HepG2 (cell line): Measurements from ENCODE around the gene ARHGAP45. TPM values are rescaled to one million over a fixed set of nuclear protein-coding genes. Genes with fewer than 3 reads are reported as not detected.

Experiments
- ASH2L ChIP-seq: fragments of 300-600, 200-600 bp; sonication (generic); IDR thresholded peaks from 2 replicates; pipeline ENCODE4 v1.7.0; 2017; ENCODE audit warnings: low read depth, mild to moderate bottlenecking, moderate library complexity, mixed read lengths, low read length; ENCODE audit not compliant: insufficient read length
- BHLHE40 ChIP-seq: IDR thresholded peaks from 2 replicates; pipeline ENCODE4 v1.6.1; 2011; ENCODE audit warnings: low read length, improper control_type of control experiment
- EP300 ChIP-seq, 3 experiments: sonication (generic) in 1 of 3; formaldehyde crosslinking in 1 of 3; IDR thresholded peaks; 2 replicates each; pipeline versions ENCODE4 v1.5.1 to v1.6.1; 2011 to 2020; ENCODE audit warnings: low read depth in 2 of 3, low read length in 2 of 3, borderline replicate concordance in 1 of 3, improper control_type of control experiment in 1 of 3, mild to moderate bottlenecking in 1 of 3, missing genetic modification reagents in 1 of 3, moderate library complexity in 1 of 3
- PATZ1 ChIP-seq: sonication (generic); formaldehyde crosslinking; IDR thresholded peaks from 2 replicates; pipeline ENCODE4 v1.4.0; 2020; ENCODE audit warnings: missing genetic modification reagents
- POLR2A ChIP-seq, 2 experiments: IDR thresholded peaks; 2 replicates each; pipeline ENCODE4 v1.6.1; 2011; ENCODE audit warnings: low read depth in 2 of 2, low read length in 2 of 2, mild to moderate bottlenecking in 1 of 2, moderate library complexity in 1 of 2; ENCODE audit not compliant: insufficient read depth in 1 of 2
- PRPF4 ChIP-seq: fragments of 200-400 bp; formaldehyde crosslinking; IDR thresholded peaks from 2 replicates; pipeline ENCODE4 v1.6.1; 2016; ENCODE audit warnings: low read length, low read depth; ENCODE audit not compliant: poor library complexity, severe bottlenecking
- RFX3 ChIP-seq: IDR thresholded peaks from 2 replicates; pipeline ENCODE4 v1.6.1; 2016; ENCODE audit warnings: missing biosample characterization, missing genetic modification reagents
- STAG1 ChIP-seq: sonication (generic); formaldehyde crosslinking; IDR thresholded peaks from 2 replicates; pipeline ENCODE4 v1.4.0; 2020; ENCODE audit warnings: missing genetic modification reagents
- ZNF180 ChIP-seq: sonication (generic); formaldehyde crosslinking; IDR thresholded peaks from 2 replicates; pipeline ENCODE4 v1.4.0; 2020; ENCODE audit warnings: low read depth, missing genetic modification reagents, borderline replicate concordance
- ZNF557 ChIP-seq: sonication (generic); formaldehyde crosslinking; IDR thresholded peaks from 2 replicates; pipeline ENCODE4 v1.4.0; 2020; ENCODE audit warnings: missing genetic modification reagents
- ZNF775 ChIP-seq: sonication (generic); formaldehyde crosslinking; IDR thresholded peaks from 2 replicates; pipeline ENCODE4 v1.4.0; 2020; ENCODE audit warnings: missing genetic modification reagents, mild to moderate bottlenecking, moderate library complexity, borderline replicate concordance
- ZNF879 ChIP-seq: sonication (generic); formaldehyde crosslinking; IDR thresholded peaks from 2 replicates; pipeline ENCODE4 v1.8.1; 2023; ENCODE audit warnings: missing genetic modification reagents
- polyA plus RNA-seq, 8 experiments: library from polyadenylated mRNA; depleted of rRNA in 3 of 8; stranded (reverse) in 7 of 8; unstranded in 1 of 8; fragments of >200 nt; fragmentation: Illumina TruSeq in 4 of 8; extraction: Trizol in 4 of 8; gene quantifications; 2 replicates each; pipeline versions ENCODE4 v1.2.1 to v1.2.3, GENCODE V29; 2011 to 2016; ENCODE audit warnings: low read depth in 4 of 8, missing spikeins in 1 of 8, mixed read lengths in 1 of 8; ENCODE audit not compliant: insufficient read depth in 1 of 8
- total RNA-seq, 5 experiments: library from RNA; depleted of rRNA; stranded (reverse); fragments of >200 nt; fragmentation: Illumina TruSeq; extraction: Trizol; gene quantifications; 2 replicates each; pipeline ENCODE4 v1.2.3, GENCODE V29; 2016; ENCODE audit warnings: low read depth in 1 of 5
- TF ChIP-seq, protein P1 (sequence below): sonication (generic); formaldehyde crosslinking; IDR thresholded peaks from 2 replicates; pipeline ENCODE4 v1.5.0; 2020; ENCODE audit warnings: missing genetic modification reagents
- TF ChIP-seq, protein P2 (sequence below): sonication (generic); formaldehyde crosslinking; IDR thresholded peaks from 2 replicates; pipeline ENCODE4 v1.9.0; 2021; ENCODE audit warnings: missing genetic modification reagents, mild to moderate bottlenecking, borderline replicate concordance
- TF ChIP-seq, protein P3 (sequence below): sonication (generic); formaldehyde crosslinking; IDR thresholded peaks from 2 replicates; pipeline ENCODE4 v1.4.0; 2020; ENCODE audit warnings: missing genetic modification reagents
- TF ChIP-seq, protein P4 (sequence below): sonication (generic); formaldehyde crosslinking; IDR thresholded peaks from 2 replicates; pipeline ENCODE4 v1.4.0; 2020; ENCODE audit warnings: missing genetic modification reagents
- TF ChIP-seq, protein P5 (sequence below): sonication (generic); formaldehyde crosslinking; IDR thresholded peaks from 2 replicates; pipeline ENCODE4 v1.8.1; 2023; ENCODE audit warnings: mild to moderate bottlenecking, moderate library complexity, missing genetic modification reagents
- TF ChIP-seq, protein P6 (sequence below): sonication (generic); formaldehyde crosslinking; IDR thresholded peaks from 2 replicates; pipeline ENCODE4 v1.5.0; 2020; ENCODE audit warnings: mild to moderate bottlenecking, missing genetic modification reagents

Gene ARHGAP45
- total and polyA plus RNA-seq, 2 of the 13 experiments (the other 11 are each of a cell fraction or from before 2014, with no cell fraction given): 0.84 to 32.0 TPM

- TF ChIP-seq, protein P1, sequence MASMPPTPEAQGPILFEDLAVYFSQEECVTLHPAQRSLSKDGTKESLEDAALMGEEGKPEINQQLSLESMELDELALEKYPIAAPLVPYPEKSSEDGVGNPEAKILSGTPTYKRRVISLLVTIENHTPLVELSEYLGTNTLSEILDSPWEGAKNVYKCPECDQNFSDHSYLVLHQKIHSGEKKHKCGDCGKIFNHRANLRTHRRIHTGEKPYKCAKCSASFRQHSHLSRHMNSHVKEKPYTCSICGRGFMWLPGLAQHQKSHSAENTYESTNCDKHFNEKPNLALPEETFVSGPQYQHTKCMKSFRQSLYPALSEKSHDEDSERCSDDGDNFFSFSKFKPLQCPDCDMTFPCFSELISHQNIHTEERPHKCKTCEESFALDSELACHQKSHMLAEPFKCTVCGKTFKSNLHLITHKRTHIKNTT (CRISPR knock-in tag): no peak
- TF ChIP-seq, protein P2, sequence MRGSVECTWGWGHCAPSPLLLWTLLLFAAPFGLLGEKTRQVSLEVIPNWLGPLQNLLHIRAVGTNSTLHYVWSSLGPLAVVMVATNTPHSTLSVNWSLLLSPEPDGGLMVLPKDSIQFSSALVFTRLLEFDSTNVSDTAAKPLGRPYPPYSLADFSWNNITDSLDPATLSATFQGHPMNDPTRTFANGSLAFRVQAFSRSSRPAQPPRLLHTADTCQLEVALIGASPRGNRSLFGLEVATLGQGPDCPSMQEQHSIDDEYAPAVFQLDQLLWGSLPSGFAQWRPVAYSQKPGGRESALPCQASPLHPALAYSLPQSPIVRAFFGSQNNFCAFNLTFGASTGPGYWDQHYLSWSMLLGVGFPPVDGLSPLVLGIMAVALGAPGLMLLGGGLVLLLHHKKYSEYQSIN: no peak
- TF ChIP-seq BHLHE40 (no peak), ASH2L (no peak), ZNF180 (no peak), ZNF775 (CRISPR knock-in tag) (no peak), RFX3 (no peak), PATZ1 (CRISPR knock-in tag) (peak; percentile 88), PRPF4 (no peak), ZNF879 (CRISPR knock-in tag) (no peak; the same call in 1 of the 2 replicates), STAG1 (CRISPR knock-in tag) (no peak), ZNF557 (no peak), EP300 (IDR thresholded peaks at IDR 0.05; ENCODE audit: low read depth in 2 of 2, low read length in 2 of 2) (peak; percentile 4 to 33; a peak in 1 of 4 replicates), EP300 (CRISPR knock-in tag; IDR thresholded peaks at IDR 0.05; ENCODE audit: borderline replicate concordance) (no peak), POLR2A (IDR thresholded peaks at IDR 0.05; ENCODE audit: insufficient read depth in 1 of 2, low read depth in 2 of 2, low read length in 2 of 2) (0 out of 4 replicates have a peak, but pooled peaks of 1 of the 2 experiments have one; percentile 24)
- TF ChIP-seq, protein P3, sequence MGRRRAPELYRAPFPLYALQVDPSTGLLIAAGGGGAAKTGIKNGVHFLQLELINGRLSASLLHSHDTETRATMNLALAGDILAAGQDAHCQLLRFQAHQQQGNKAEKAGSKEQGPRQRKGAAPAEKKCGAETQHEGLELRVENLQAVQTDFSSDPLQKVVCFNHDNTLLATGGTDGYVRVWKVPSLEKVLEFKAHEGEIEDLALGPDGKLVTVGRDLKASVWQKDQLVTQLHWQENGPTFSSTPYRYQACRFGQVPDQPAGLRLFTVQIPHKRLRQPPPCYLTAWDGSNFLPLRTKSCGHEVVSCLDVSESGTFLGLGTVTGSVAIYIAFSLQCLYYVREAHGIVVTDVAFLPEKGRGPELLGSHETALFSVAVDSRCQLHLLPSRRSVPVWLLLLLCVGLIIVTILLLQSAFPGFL (CRISPR knock-in tag): no peak
- TF ChIP-seq, protein P4, sequence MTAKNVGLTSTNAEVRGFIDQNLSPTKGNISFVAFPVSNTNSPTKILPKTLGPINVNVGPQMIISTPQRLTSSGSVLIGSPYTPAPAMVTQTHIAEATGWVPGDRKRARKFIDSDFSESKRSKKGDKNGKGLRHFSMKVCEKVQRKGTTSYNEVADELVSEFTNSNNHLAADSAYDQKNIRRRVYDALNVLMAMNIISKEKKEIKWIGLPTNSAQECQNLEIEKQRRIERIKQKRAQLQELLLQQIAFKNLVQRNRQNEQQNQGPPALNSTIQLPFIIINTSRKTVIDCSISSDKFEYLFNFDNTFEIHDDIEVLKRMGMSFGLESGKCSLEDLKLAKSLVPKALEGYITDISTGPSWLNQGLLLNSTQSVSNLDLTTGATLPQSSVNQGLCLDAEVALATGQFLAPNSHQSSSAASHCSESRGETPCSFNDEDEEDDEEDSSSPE: no peak
- TF ChIP-seq, protein P5, sequence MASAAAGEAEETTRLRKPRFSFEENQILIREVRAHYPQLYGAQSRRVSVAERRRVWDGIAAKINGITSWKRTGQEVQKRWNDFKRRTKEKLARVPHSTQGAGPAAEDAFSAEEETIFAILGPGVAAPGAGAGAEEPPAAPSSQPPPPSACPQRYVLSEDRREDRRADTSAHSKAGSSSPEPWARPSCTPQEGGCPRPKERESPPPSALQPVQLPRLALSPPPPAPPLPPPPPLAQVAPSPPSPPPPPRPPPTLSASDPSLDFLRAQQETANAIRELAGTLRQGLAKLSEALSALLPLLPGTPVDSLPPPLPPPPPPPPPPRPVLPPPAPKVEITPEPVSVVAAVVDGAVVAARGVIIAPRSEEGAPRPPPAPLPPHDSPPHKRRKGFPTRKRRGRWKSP (CRISPR knock-in tag): no peak
- TF ChIP-seq, protein P6, sequence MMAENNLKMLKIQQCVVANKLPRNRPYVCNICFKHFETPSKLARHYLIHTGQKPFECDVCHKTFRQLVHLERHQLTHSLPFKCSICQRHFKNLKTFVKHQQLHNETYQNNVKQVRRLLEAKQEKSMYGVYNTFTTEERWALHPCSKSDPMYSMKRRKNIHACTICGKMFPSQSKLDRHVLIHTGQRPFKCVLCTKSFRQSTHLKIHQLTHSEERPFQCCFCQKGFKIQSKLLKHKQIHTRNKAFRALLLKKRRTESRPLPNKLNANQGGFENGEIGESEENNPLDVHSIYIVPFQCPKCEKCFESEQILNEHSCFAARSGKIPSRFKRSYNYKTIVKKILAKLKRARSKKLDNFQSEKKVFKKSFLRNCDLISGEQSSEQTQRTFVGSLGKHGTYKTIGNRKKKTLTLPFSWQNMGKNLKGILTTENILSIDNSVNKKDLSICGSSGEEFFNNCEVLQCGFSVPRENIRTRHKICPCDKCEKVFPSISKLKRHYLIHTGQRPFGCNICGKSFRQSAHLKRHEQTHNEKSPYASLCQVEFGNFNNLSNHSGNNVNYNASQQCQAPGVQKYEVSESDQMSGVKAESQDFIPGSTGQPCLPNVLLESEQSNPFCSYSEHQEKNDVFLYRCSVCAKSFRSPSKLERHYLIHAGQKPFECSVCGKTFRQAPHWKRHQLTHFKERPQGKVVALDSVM (CRISPR knock-in tag): no peak
These were observed 37.5 kb downstream of the ARHGAP45 start (continued) for GRCh38 chr19:1104311-1105007.
